ENCODE measurements around the gene TNNI3K.

- no peak for TF ChIP-seq GATA2 (IDR thresholded peaks at IDR 0.05; ENCODE audit: low read depth, low read length)
- TF ChIP-seq GATA3 (IDR thresholded peaks at IDR 0.05; ENCODE audit: low read depth, low read length), result no peak
Measured at GRCh38 chr1:74368335-74368734, 133.1 kb downstream of the TNNI3K start.

All from SH-SY5Y (cell line).